Measurements from ENCODE around the gene MTR.

- TF ChIP-seq CTCF (IDR thresholded peaks at IDR 0.05) (no peak), POLR2A (IDR thresholded peaks at IDR 0.05) (no peak)
These were observed 121.2 kb downstream of the MTR start for GRCh38 chr1:236916131-236916800.

Data from heart left ventricle (tissue), 13 donors.